ENCODE data around the gene KCNMB2.

Gene KCNMB2

GRCh38 chr3:178560759-178561158 lies 24.5 kb downstream of the KCNMB2 start:
- H3K27ac ChIP-seq, result 0 out of 2 replicates have a peak overlapping the region, but pooled peaks have one; percentile 22
- TF ChIP-seq ZFX (IDR thresholded peaks at IDR 0.05; ENCODE audit: borderline replicate concordance), result no peak
- TF ChIP-seq, protein P1, sequence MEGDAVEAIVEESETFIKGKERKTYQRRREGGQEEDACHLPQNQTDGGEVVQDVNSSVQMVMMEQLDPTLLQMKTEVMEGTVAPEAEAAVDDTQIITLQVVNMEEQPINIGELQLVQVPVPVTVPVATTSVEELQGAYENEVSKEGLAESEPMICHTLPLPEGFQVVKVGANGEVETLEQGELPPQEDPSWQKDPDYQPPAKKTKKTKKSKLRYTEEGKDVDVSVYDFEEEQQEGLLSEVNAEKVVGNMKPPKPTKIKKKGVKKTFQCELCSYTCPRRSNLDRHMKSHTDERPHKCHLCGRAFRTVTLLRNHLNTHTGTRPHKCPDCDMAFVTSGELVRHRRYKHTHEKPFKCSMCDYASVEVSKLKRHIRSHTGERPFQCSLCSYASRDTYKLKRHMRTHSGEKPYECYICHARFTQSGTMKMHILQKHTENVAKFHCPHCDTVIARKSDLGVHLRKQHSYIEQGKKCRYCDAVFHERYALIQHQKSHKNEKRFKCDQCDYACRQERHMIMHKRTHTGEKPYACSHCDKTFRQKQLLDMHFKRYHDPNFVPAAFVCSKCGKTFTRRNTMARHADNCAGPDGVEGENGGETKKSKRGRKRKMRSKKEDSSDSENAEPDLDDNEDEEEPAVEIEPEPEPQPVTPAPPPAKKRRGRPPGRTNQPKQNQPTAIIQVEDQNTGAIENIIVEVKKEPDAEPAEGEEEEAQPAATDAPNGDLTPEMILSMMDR (IDR thresholded peaks at IDR 0.05), result no peak

- TF ChIP-seq, protein P1 (IDR thresholded peaks at IDR 0.05), result no peak
- TF ChIP-seq ZFX (IDR thresholded peaks at IDR 0.05; ENCODE audit: borderline replicate concordance), result no peak
- H3K27ac ChIP-seq, result no peak overlapping the region
Observed at GRCh38 chr3:178561239-178561638, 25.0 kb downstream of the KCNMB2 start.

GRCh38 chr3:178562143-178562946 lies 26.1 kb downstream of the KCNMB2 start:
- no peak overlapping the region for H3K27ac ChIP-seq
- no peak for TF ChIP-seq ZFX (IDR thresholded peaks at IDR 0.05; ENCODE audit: borderline replicate concordance)
- TF ChIP-seq, protein P1 (IDR thresholded peaks at IDR 0.05), result no peak

GRCh38 chr3:178562947-178563232 lies 26.7 kb downstream of the KCNMB2 start:
- TF ChIP-seq, protein P1 (IDR thresholded peaks at IDR 0.05), result no peak
- no peak for TF ChIP-seq ZFX (IDR thresholded peaks at IDR 0.05; ENCODE audit: borderline replicate concordance)
- H3K27ac ChIP-seq, result no peak overlapping the region

DNA sequence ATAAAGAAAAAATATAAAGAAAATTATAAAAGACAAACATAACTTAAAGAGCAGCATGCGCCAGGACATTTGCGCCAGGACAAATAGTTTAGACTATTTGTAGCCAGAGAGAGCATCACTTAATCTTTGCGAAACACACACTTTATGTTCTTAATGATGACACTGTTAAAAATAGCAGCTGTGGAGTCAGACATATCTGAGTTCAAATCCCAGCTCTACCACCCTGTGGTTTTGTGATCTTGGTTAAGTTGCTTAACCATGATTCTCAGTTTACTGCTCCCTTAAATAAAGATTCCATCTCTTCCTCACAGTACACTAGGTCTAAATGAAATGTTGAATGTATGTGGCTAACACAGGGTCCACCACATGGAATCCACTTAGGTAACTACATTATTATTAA lies 31.4 kb downstream of the KCNMB2 start:
- H3K27ac ChIP-seq, result no peak overlapping the region
- TF ChIP-seq, protein P1 (IDR thresholded peaks at IDR 0.05), result no peak
- no peak for TF ChIP-seq ZFX (IDR thresholded peaks at IDR 0.05; ENCODE audit: borderline replicate concordance)

DNA sequence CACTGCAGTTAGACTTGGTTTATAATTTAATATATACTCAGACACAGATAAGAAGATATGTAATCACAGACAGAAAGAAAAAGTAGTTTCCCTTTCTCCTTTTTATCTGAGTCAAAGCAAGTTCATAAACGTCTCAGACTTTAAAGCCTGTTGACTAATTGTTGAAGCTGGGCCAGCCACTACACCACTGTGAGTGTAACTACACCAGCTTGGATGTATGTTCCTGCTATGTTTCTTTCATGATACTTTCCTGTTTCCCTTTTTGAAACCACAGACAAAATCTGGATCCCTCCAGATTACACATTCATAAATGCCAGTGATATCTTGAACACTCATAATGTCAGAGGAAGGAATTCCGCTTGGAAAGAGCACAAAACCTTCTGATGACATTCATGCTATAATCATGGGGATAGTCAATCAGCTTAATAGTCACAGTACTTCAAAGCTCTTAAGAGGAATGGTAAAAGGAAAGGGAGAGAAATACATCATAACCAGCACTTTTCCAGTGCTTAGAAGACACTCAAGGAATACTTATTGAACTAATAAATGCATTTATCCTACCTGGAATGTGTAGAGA lies 32.0 kb downstream of the KCNMB2 start:
- no peak overlapping the region for H3K27ac ChIP-seq
- TF ChIP-seq, protein P1 (IDR thresholded peaks at IDR 0.05), result no peak
- TF ChIP-seq ZFX (IDR thresholded peaks at IDR 0.05; ENCODE audit: borderline replicate concordance), result no peak

GRCh38 chr3:178568911-178569310 lies 32.7 kb downstream of the KCNMB2 start:
- TF ChIP-seq, protein P1 (IDR thresholded peaks at IDR 0.05), result no peak
- TF ChIP-seq ZFX (IDR thresholded peaks at IDR 0.05; ENCODE audit: borderline replicate concordance), result no peak

More at GRCh38 chr3:178568911-178569310, 32.7 kb downstream of the KCNMB2 start:
- H3K27ac ChIP-seq, result no peak overlapping the region

Measured in 22Rv1 (cell line).